ENCODE measurements around the gene C5. TPM values are rescaled to one million over a fixed set of nuclear protein-coding genes. Genes with fewer than 3 reads are reported as not detected.
A peak's percentile ranks its signal among the peaks of the same experiment; 100 is the strongest.

C5 gene
- total and polyA plus RNA-seq, 9 of the 15 experiments (the other 6 are each of a cell fraction or from before 2014, with no cell fraction given): 0.08 to 0.91 (median 0.42) TPM

- Histone ChIP-seq H3K79me2 (ENCODE audit: control insufficient read depth, insufficient read depth, low read length) (no peaks in the 10 kb centered on the region), H2AFZ (ENCODE audit: low read depth, low read length) (no peak overlapping the region), H3K27me3 (ENCODE audit: control insufficient read depth in 2 of 2, insufficient read depth in 2 of 2, low read length in 2 of 2) (peaks cover 24 to 28% of the 10 kb centered on the region in 2 experiments), H3K4me3 (no peak overlapping the region), H4K20me1 (replicated peaks; ENCODE audit: control insufficient read depth, insufficient read depth, low read length) (no peaks in the 10 kb centered on the region), H3K4me1 (replicated peaks in 1 of 2; ENCODE audit: control insufficient read depth in 2 of 2, insufficient read depth in 2 of 2, low read length in 2 of 2) (no peaks in the 10 kb centered on the region), H3K9me3 (replicated peaks; ENCODE audit: control insufficient read depth, insufficient read depth, low read depth, low read length) (no peaks in the 10 kb centered on the region), H3K9ac (ENCODE audit: insufficient read depth in 1 of 2, low read depth in 2 of 2, low read length in 2 of 2) (no peak overlapping the region), H3K9me1 (ENCODE audit: control insufficient read depth, insufficient read depth, low read length) (no peaks in the 10 kb centered on the region), H3K27ac (ENCODE audit: extremely low read depth, low read depth, low read length) (no peak overlapping the region), H3K36me3 (ENCODE audit: control insufficient read depth, insufficient read depth, low read length) (no peaks in the 10 kb centered on the region), H3K4me2 (ENCODE audit: insufficient read depth, low read length) (no peak overlapping the region)
- intact Hi-C loops (cut with micrococcal nuclease): no loop called here
- no peak for FAIRE-seq
- TF ChIP-seq SAP30 (IDR thresholded peaks at IDR 0.05; ENCODE audit: borderline replicate concordance, insufficient read depth, low read depth, low read length, poor library complexity, severe bottlenecking) (no peak), RFX1 (IDR thresholded peaks at IDR 0.05) (peak; percentile 73), GTF2E2 (tag; IDR thresholded peaks at IDR 0.05) (no peak), CREB3 (tag; conservative IDR thresholded peaks at IDR 0.05; ENCODE audit: low read depth) (no peak)
- in situ Hi-C loops (cut with MboI): no loop called here
- ATAC-seq: no peak
- no peak for DNase-seq (ENCODE audit: extremely low read depth in 1 of 4, low spot score in 3 of 4)
- no TSS peak for BruUV-seq (replicated peaks)
- WGBS (ENCODE audit: insufficient coverage, low coverage, missing lambda C conversion rate): 4% methylated on average over 4 of the region's 4 CpGs
- ChIA-PET CTCF (ENCODE audit: low intra/inter-chr PET ratio) (interaction anchor here (0.7 kb wide), 1 partner anchor 16 kb away, joined by 3 read pairs; no protein-coding TSS in a partner anchor), POLR2A (interaction anchor here (0.6 to 1.0 kb wide), 4 partner anchors 9 to 223 kb away, joined by 3 to 5 read pairs (median 3); no protein-coding TSS in a partner anchor)
These were observed 84.6 kb downstream of the C5 start for GRCh38 chr9:120965344-120966012.
